ENCODE data around the gene LTV1.

LTV1 gene

GRCh38 chr6:143884216-143884900 lies 41.2 kb downstream of the LTV1 start:
- no peak for DNase-seq

- DNase-seq = no peak
Measured at GRCh38 chr6:143885116-143885515, 42.0 kb downstream of the LTV1 start.

- no peak for DNase-seq
Measured at GRCh38 chr6:143894655-143895054, 51.5 kb downstream of the LTV1 start.

GRCh38 chr6:143896126-143896860 lies 53.2 kb downstream of the LTV1 start:
- no peak for DNase-seq

GRCh38 chr6:143900358-143900757 lies 57.2 kb downstream of the LTV1 start:
- DNase-seq = no peak

DNA sequence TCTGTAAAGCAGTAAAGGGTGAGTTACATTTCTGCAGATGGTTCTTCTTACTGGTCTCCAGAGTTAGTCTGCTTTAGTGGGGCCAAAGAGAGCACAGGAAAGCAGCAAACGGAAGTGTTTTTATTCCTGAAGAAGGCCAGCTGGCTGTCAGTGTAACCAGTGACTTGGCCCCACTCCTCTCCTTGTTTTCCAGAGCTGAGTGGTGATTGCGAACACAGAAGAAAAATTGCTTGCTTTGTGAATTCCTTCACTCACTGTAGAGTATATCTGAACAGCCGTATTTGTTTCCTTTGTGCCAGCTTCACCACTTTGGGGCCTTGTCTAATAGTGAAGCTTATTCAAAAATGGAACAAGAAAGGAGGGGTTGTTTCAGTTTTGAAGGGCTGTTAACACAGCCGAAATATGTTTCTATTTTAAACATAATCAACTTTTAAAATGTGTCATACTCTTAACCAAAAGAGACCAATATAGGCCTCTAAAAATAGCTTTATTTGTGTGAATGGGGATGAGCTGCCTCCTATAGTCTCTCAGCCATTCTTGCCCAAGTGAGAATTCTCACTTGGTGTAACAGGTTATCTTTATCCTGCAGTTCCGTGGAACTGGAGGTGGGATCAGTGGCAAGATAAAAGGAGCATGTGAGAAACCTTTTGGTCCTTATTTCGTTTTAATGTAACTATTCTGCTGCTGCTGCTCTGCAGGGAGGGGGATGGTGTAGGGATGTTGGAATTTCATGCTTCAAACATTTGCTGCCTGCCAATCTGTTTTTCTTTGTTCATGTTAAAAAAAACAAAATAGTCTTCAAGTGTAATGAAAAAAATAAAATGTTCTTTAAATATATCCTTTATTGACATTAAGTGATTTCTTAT lies 59.0 kb downstream of the LTV1 start:
- DNase-seq = peak in 2 of 56 donors; percentile 9 to 10

- DNase-seq = no peak
Measured at GRCh38 chr6:143902827-143903226, 59.7 kb downstream of the LTV1 start.

GRCh38 chr6:143911028-143911427 lies 67.9 kb downstream of the LTV1 start:
- no peak for DNase-seq

DNA sequence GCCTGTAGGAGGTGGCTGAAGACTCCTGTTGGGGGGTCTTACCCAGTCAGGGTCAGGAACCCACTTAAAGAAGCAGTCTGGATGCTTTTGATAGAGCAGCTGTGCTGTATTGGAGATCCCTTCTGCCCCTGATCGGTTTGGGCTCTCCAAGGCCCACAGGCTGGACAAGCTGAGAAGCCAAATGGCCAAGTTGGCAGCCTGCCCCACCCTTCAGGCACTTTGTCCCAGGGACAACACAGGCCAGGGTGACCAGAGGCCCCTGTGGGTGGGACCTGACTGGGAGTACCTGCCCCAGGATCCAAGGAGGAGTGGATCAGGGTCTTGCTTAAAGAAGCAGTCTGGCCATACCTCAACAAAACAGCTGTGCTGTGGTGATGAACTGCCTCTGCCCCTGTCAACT lies 69.5 kb downstream of the LTV1 start:
- DNase-seq = no peak
